C4-2B (cell line): ENCODE measurements around the gene TTC16.

Experiments used
- ZFX ChIP-seq: fragments of 450-650 bp; IDR thresholded peaks from 2 replicates; pipeline ENCODE4 v1.6.1; 2017
- TF ChIP-seq, protein P1 (sequence below): fragments of 450-650 bp; conservative IDR thresholded peaks from 2 replicates; pipeline ENCODE4 v1.5.1; 2017; ENCODE audit warnings: mild to moderate bottlenecking

DNA sequence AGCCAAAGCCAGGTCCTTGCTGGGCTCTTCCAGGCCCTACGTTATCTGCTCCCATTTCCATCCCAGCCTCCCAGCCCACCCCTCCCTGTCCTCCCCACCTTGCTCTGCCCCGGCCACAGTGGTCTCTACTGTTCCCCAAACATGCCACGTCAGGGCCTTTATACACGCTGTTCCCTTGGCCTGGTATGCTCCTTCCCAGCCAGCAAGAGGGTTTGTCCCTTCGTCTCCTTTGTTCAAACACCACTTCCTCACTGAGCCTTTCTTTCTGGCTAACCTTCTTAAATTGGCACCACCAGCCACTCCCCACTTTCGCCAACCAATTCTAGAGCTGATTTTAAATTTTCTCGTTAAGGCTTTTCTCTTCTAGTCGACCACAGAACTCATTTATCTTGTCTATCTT lies 52.8 kb downstream of the TTC16 start:
- TF ChIP-seq, protein P1, sequence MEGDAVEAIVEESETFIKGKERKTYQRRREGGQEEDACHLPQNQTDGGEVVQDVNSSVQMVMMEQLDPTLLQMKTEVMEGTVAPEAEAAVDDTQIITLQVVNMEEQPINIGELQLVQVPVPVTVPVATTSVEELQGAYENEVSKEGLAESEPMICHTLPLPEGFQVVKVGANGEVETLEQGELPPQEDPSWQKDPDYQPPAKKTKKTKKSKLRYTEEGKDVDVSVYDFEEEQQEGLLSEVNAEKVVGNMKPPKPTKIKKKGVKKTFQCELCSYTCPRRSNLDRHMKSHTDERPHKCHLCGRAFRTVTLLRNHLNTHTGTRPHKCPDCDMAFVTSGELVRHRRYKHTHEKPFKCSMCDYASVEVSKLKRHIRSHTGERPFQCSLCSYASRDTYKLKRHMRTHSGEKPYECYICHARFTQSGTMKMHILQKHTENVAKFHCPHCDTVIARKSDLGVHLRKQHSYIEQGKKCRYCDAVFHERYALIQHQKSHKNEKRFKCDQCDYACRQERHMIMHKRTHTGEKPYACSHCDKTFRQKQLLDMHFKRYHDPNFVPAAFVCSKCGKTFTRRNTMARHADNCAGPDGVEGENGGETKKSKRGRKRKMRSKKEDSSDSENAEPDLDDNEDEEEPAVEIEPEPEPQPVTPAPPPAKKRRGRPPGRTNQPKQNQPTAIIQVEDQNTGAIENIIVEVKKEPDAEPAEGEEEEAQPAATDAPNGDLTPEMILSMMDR, result no peak
- TF ChIP-seq ZFX, result no peak
